ENCODE measurements around the gene TMC6.
"Not testable (repeated sequence)": the region's sequence is repeated elsewhere in the genome, so short reads cannot be mapped to it uniquely, and the experiment has no call there.

TMC6 gene

GRCh38 chr17:78154903-78155811 lies 26.6 kb upstream of the TMC6 start:
- no peak for FAIRE-seq

DNA sequence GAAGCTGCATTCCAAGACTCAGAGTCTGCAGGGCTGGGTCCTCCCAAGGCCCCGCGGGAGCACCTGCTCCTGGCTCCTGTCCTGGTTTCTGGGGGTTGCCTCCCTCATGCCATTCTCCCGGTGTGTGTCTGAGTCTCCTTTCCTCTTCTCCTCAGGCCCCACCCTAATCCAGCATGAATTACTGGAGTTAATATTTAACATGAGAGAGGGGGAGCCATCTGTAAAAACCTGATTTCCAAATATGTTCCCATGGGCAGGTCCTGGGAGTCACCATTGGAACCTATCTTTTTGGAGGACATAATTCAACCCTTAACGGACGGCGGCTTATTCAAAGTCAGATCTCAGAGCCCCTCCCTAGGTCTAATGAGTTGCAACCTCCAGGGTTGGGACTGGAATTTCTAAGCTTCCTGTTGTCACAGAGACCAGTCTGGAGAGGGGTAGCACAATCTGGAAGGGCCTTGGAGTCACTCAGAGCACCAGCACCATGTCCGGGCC lies 23.0 kb upstream of the TMC6 start:
- no peak for FAIRE-seq

DNA sequence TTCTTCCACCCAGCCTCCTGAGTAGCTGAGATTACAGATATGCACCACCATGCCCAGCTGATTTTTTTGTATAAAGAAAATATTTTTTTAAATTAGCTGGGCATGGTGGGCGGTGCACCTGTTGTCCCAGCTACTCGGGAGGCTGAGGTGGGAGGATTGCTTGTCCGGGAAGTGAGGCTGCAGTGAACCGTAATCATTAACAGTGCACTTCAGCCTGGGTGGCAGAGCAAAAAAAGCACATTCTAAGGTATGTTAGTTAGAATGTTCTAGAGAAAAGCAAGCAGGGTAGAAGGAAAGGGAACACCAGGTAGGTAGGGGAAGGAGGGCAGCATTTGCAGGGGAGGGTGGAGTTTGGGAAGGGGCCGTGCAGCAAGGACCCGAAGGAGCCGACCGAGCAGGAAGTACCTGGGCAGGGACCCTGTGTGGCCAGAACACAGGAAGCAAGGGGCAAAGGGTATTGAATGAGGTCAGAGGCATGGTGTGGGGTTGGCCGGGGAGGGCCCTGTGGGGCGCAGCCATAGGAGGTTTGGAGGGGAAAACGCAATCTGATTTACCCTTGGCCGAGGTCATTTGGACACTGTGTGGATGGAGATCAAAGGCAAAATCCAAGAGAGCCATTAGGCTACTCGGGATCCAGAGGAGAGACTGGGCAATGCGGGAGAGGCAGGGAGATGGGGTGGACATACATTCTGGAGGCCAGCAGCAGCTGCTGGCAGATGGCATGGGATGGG lies 19.9 kb upstream of the TMC6 start:
- no peak for FAIRE-seq

DNA sequence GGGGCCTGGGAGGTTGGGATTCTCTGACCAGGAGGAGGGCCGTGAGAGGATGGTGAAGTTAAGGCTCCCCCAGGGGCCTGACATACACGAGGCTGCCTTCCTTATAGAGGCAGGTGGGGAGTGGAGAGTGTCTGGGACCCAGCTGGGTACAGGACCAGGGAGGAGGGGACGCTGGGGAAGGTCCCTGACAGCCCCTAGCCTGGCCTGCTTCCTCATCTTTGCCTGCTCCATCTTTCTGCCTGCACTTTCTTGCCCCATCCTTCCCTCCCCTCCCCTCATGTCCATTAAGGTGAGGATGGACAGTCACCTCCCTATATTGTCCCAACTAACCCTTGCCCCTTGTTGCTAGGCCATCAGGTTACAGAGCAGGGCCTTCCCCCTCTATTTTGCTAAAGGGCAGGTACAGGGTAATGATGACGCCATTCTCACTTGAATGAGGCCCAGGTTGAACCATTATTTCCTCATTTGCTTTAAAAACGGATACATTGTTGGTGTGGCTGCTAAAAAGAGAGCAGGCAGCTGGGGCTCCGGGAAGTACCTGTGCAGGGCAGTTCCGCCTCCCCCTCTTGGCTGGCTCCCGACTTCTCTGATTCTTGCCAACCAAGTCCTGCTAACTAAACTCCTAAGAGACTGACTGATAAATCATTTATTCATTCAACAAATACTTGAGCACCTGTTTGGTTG lies 18.9 kb upstream of the TMC6 start:
- no peak for FAIRE-seq

DNA sequence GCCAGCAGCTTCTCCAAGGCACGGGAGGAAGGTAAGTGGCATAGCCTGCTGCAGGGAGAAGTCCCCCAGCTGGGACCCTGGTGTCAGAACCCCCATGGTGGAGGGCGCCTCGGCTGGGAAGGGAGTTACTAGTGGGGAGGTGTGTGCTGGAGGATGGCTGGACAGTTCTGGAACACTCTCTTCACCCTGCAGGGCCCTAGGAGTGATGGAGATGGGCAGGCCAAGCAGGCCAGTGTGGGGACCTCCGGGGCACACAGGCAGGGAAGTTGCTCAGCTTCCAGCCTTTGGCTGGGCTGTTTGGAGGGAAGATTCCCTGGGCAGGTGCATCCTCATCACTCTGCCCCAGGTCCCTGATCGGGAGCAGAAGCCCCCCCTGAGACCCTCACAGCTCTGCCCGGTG lies 18.3 kb upstream of the TMC6 start:
- no peak for FAIRE-seq

- no peak for FAIRE-seq
These were observed 17.9 kb upstream of the TMC6 start for GRCh38 chr17:78146471-78146869.

DNA sequence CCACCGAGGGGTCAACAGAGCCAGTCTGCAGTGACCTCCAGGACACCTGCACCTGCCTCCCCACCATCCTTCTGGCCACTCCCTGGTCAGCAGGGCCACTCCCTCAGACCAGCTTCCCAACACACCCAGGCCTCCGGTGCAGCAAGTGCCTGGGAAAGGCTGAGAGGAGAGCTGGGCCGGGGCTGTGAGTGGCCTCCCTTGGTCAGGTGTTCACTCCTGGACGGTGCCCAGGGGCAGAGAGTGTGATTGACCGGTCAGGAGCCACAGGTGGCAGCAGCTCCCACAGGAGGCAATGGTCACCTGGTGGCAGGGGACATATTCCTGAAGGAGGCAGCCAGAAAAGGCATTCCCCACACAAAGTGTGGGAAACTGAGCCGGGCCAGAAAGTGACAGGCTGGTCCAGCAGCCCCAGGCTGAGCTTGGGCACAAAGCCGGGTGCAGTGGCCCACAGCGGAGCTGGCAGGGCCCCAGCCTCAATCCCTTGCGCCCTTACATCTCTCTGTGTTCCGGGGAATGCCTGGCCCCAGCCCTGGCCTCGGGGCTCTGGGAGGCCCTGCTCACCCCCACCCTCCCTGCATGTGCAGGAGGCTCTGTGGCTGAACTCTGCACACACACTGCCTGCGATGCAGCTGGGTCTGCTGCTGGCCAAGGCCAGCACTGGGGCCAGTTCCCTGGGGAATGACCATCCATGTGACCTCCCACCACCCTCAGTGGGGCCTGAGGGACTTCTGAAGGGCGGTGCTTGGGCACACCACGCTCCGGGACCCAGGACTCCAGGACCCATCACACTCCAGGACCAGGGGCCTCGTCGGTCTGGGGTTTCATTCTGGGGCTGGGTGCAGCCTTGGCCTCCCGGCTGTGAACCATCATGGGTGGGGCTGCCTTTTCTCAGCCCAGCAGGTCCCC lies 16.4 kb upstream of the TMC6 start:
- no peak for FAIRE-seq

DNA sequence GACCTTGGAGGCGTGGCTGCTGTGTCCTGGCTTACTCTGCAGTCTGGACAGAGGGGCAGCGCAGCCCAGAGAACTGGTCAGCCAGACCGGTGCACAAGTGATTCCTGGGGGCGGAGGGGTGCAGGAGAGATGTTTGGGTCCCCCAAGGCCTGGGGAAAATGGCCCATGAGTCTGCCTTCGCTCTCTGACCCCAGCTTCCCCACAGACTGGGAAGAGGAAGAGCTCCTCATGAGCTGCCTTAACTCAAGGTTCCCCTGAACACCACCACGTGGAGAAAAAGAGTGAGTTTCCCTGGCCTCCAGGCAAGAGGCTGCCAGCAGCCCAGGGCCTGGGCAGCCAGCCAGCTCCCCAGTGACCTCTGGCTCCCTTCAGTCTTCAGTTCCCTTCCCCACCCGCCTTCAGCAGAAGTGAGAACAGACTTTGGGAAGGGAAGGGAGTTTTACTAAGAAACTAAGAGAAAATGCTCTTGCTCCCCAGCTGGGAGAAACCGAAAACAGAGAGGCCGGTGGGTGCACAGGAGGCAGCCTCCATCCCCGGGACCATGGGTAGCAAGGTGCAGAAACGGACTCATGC lies 15.7 kb upstream of the TMC6 start:
- FAIRE-seq, result no peak

DNA sequence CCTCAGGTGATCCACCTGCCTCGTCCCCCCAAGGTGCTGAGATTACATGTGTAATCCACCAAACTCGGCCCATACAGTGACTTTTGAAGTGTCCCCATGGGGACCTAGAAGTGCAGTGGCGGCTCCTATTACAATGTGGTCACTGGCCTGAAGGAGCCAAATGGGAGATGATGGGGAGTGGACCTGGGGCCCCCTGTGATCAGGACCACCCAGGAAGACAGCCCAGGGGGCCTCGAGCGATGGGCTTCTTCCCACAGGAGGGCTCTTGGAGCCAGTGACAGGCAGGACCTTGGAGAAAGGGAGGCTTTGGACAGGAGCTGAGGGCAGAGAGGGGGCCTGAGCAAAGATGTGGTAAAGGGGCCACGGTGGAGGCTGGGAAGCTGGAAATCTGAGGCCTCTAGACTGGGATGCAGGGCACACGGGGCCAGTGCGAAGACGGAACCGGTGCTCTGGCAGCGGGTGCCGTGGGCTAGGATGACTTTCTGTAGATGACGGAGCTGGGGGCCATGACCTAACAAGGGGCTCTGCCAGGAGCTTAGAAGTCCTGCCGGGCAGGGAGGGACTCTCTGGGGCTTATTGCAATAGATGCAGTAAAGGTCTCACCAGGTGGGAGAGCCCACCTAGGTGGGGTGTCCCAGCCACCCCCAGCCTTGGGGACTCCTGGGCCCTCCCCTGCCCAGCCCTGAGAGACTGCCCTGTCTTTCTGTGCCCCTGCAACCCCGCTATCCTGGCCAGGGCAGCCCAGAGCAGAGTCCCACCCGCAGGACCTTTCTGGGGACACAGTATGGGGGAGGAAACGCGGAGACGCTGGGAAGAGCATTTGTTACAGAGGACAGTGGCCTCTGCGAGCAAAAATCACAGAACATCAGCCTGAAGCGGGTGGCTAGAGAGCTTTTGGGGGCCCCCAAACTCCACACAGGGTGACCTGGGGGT lies 14.9 kb upstream of the TMC6 start:
- no peak for FAIRE-seq

- no peak for FAIRE-seq
These were observed 13.7 kb upstream of the TMC6 start for GRCh38 chr17:78142119-78142861.

DNA sequence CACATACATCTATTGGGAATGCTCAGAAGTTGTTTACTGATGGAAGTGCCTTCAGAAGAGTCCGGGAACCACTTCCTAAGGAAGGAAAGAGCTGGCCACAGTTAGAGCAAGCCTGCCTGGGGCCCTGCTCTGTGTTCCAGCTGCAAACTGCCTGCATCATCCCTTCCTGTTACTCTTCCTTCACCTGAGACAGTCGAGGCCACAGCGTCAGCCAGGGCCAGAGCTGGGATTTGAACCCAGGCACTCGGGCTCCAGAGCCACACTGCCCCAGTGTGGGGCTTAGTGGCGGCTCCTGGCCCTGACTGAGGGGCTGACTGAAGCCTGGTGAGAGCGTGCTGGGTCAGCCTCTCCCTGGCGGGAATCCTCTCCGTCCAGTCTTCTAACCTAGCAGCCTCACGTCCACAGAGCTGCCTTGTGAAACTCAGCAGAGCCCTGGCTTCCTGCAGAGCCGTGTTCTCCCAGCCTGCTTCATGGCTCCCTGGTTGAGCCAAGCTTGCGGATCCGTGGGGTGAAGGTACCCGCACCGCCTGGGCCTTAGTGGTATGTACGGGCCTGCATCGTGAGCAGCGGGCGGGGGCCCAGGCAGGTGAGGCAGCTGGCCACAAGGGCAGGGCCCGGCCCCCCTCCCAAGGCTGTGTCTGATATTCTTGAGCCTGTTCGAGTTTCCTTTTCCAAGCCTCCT lies 13.0 kb upstream of the TMC6 start:
- no peak for FAIRE-seq

DNA sequence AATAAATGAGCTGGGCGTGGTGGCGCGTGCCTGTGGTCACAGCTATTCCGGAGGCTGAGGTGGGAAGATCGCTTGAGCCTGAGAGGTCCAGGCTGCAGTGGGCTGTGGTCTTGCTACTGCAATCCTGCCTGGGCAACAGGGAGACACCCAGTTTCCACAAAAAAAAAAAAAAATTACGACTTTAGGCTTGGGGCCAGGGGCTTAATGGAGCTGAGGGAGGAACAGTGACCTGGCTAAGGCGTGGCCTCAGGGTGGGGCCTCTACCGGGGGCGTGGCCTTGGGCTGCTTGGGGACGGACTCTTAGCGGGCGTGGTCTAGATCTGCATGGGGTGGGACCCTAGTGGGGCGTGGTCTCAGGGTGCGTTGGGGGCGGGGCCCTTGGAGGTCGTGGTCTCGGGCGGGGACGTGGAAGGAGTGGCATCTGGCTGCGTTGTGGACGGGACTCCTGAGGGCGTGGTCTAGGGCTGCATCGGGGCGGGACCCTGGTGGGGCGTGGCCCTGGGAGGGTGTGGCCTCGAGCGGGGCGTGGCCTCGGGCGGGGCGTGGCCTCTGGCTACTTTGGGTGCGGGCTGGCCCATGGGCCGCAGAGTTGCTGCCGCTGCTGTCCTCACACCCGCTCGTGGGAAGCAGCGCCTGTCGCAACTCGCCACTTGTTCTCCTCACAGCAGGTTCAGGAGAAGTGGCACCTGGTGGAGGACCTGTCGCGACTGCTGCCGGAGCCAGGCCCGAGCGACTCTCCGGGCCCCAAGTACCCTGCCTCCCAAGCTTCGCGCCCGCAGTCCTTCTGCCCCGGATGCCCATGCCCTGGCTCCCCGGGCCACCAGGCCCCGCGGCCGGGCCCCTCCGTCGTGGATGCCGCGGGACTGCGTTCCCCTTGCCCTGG lies 11.9 kb upstream of the TMC6 start:
- no peak for FAIRE-seq

GRCh38 chr17:78139861-78140168 lies 11.3 kb upstream of the TMC6 start:
- not testable (repeated sequence) for FAIRE-seq

GRCh38 chr17:78138204-78139060 lies 9.9 kb upstream of the TMC6 start:
- no peak for FAIRE-seq

GRCh38 chr17:78137392-78138203 lies 9.0 kb upstream of the TMC6 start:
- no peak for FAIRE-seq

- no peak for FAIRE-seq
These were observed 7.4 kb upstream of the TMC6 start for GRCh38 chr17:78135858-78136500.

All from colon (tissue), 2 donors.